Mucosa of descending colon (tissue), 3 donors: ENCODE measurements around the gene CEP128. TPM values are rescaled to one million over a fixed set of nuclear protein-coding genes. Genes with fewer than 3 reads are reported as not detected.

Experiments used
- ATAC-seq: fragments of 200-7000 bp; cut with Tn5 transposase; one replicate; pipeline ENCODE4 v1.9.1; 2020; ENCODE audit warnings: mild to moderate bottlenecking, moderate library complexity
- DNase-seq, 3 donors: peaks; one replicate each; pipeline ENCODE4 v3.0.0-alpha.2; 2020
- H3K36me3 ChIP-seq: fragments of 200-600 bp; one replicate; pipeline ENCODE4 v1.8.0; 2021; ENCODE audit warnings: low read depth, mild to moderate bottlenecking
- H3K4me1 ChIP-seq: fragments of 200-600 bp; one replicate; pipeline ENCODE4 v1.8.0; 2021; ENCODE audit warnings: low read depth, mild to moderate bottlenecking
- H3K4me3 ChIP-seq: fragments of 200-600 bp; one replicate; pipeline ENCODE4 v1.8.0; 2021; ENCODE audit warnings: mild to moderate bottlenecking
- H3K9me3 ChIP-seq: fragments of 200-600 bp; one replicate; pipeline ENCODE4 v1.8.0; 2021; ENCODE audit warnings: mild to moderate bottlenecking
- CTCF ChIP-seq: fragments of 200-600 bp; IDR thresholded peaks from one replicate; pipeline ENCODE4 v1.8.0; 2022; ENCODE audit warnings: antibody characterized with exemption, mild to moderate bottlenecking
- intact Hi-C, 2 donors: fragments of 100-400 bp; cut with DNase I in 1 of 2; cut with micrococcal nuclease in 1 of 2; formaldehyde crosslinking; loops; one replicate each; pipeline versions ENCODE4 v1.11.0 to v1.11.1; 2022; cut with DNase I, micrococcal nuclease
- total RNA-seq, 3 donors: library from RNA; stranded (reverse); fragmentation: NEBNext Ultra II Directional in 2 of 3; extraction: Animal tissue kit (Norgen Biotek cat#: 25700) in 2 of 3; gene quantifications; one replicate each; pipeline versions ENCODE4 v1.2.1 to v1.2.4, GENCODE V29; 2021 to 2023
- donor health status: DM: no; HTN: no; CAD: no; lungs with moderate emphysema.
- donor health status: DM: no; HTN: no; CAD: no.
- donor health status: DM: no; HTN: yes; CAD: no.

The CEP128 gene
- total RNA-seq, 3 donors from 2014 or later: 5.0 to 10.0 (median 9.3) TPM

DNA sequence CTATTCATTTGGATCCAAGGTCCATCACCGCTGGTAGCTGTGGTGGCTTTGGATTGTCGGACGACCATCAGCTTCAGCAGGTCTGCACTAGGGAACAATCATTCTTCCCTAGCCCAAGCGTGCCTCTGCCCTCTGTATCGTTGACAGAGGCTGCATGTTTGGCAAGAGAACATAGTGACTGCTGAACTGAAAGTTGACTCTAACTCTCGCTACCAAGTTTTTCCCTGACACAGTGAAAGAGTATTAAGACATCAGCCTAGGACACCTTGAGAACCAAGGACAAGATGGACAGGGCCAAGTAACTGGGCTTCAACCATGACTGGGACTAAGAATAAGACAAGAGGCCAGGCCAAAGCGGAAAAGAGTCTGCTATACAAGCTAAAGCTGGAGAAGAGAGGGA is 40.1 kb upstream of the CEP128 start:
- Histone ChIP-seq H3K36me3 (no peaks in the 10 kb centered on the region), H3K9me3 (no peaks in the 10 kb centered on the region), H3K4me1 (peaks cover 3% of the 10 kb centered on the region), H3K4me3 (no peak overlapping the region)
- TF ChIP-seq CTCF: no peak
- ATAC-seq (no peak), DNase-seq (no peak)
- intact Hi-C loops: no loop called here

DNA sequence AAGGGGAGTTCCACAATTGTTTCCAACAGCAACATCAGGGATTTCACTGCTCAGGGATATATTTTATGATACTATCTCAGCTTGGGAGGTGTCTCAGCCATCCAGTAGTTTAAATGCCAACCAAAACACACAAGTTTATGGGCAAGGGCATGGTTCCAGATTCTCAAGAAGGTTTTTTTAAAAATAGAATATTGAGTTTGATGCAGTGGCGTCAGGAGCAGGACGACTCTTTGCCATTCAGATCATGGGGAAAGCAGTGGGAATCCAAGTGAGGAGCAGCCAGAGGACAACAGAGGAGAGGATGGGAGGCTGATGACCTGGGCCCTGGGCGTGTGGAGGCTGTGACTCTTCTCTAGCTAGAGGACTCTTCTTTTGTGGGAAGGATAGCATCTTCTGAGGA is 39.6 kb upstream of the CEP128 start:
- TF ChIP-seq CTCF: no peak
- no peak for ATAC-seq
- peaks cover 6% of the 10 kb centered on the region for H3K4me1 ChIP-seq
- intact Hi-C loops: no loop called here
- H3K9me3 ChIP-seq: no peaks in the 10 kb centered on the region
- H3K36me3 ChIP-seq: no peaks in the 10 kb centered on the region
- DNase-seq: peak in 1 of 3 donors; percentile 18
- H3K4me3 ChIP-seq: no peak overlapping the region

DNA sequence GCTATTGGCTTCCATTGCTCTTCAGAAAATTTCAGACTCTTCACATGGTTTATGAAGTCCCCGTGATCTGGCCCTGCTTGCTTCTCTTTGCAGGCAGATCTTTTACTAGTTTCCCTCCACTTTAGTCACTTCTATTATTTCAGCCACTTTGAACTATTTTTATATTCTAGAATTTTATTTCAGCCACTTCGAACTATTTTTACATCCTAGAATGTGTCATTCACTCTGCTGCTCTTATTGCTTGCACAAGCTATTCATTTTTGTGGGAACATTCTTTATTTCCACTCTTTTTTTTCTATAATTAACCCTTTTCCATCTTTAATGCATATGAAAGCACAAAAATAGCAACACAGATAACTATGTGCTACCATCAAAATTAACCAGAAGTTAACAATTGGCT is 38.4 kb upstream of the CEP128 start:
- Histone ChIP-seq H3K4me3 (no peak overlapping the region), H3K4me1 (peaks cover 6% of the 10 kb centered on the region), H3K9me3 (no peaks in the 10 kb centered on the region), H3K36me3 (no peaks in the 10 kb centered on the region)
- no peak for TF ChIP-seq CTCF
- DNase-seq (no peak), ATAC-seq (no peak)
- intact Hi-C loops: no loop called here

GRCh38 chr14:80978403-80978802 is 36.9 kb upstream of the CEP128 start:
- ATAC-seq (no peak), DNase-seq (no peak)
- intact Hi-C loops: no loop called here

GRCh38 chr14:80977221-80977620 is 35.7 kb upstream of the CEP128 start:
- intact Hi-C loops: no loop called here
- DNase-seq (peak in 1 of 3 donors; percentile 54), ATAC-seq (peak; percentile 95)
- H3K36me3 ChIP-seq: no peaks in the 10 kb centered on the region
- H3K4me3 ChIP-seq: no peak overlapping the region
- no peak for TF ChIP-seq CTCF
- H3K9me3 ChIP-seq: no peaks in the 10 kb centered on the region
- peaks cover 6% of the 10 kb centered on the region for H3K4me1 ChIP-seq

More at GRCh38 chr14:80978403-80978802, 36.9 kb upstream of the CEP128 start:
- no peaks in the 10 kb centered on the region for H3K36me3 ChIP-seq
- no peak for TF ChIP-seq CTCF
- H3K4me3 ChIP-seq: no peak overlapping the region
- H3K9me3 ChIP-seq: no peaks in the 10 kb centered on the region
- H3K4me1 ChIP-seq: peaks cover 6% of the 10 kb centered on the region

- H3K4me1 ChIP-seq: peaks cover 6% of the 10 kb centered on the region
- intact Hi-C loops: no loop called here
- H3K4me3 ChIP-seq: no peak overlapping the region
- no peaks in the 10 kb centered on the region for H3K9me3 ChIP-seq
- no peaks in the 10 kb centered on the region for H3K36me3 ChIP-seq
- TF ChIP-seq CTCF: no peak
- no peak for DNase-seq
- no peak for ATAC-seq
Measured at GRCh38 chr14:80974679-80975078, 33.1 kb upstream of the CEP128 start.
